Endothelial cell of umbilical vein (primary cell): ENCODE data around the gene DPP3. TPM values are rescaled to one million over a fixed set of nuclear protein-coding genes. Genes with fewer than 3 reads are reported as not detected.
A peak's percentile ranks its signal among the peaks of the same experiment; 100 is the strongest.

Source experiments
- BruUV-seq: library from RNA; stranded (reverse); fragments of 400-500 nt; replicated peaks from 2 replicates; lab custom pipeline; 2021; lab: Mats Ljungman, UMichigan
- CTCF ChIA-PET: fragments of 300-600, 350-600 bp; sonication (Branson Sonifier 250); formaldehyde crosslinking; loops from one replicate; lab custom pipeline; 2021; ENCODE audit warnings: antibody characterized with exemption, inconsistent platforms; lab: Charles Lee
- POLR2A ChIA-PET: fragments of 300-600, 350-600 bp; sonication (Branson Sonifier 250); formaldehyde crosslinking; loops from one replicate; lab custom pipeline; 2021; ENCODE audit warnings: antibody characterized with exemption, inconsistent platforms; lab: Charles Lee
- DNase-seq: peaks from one replicate; pipeline ENCODE4 v3.0.0-alpha.2; 2011; ENCODE audit warnings: low read depth, low spot score
- FAIRE-seq: peaks from 2 replicates; lab custom pipeline; 2011; peaks lifted over from hg19 to GRCh38; lab: Jason Lieb, UNC
- H2AFZ ChIP-seq: 2 replicates; pipeline ENCODE4 v1.6.0; 2012; ENCODE audit warnings: low read depth, low read length, control low read depth, inconsistent platforms
- H3K27ac ChIP-seq: 2 replicates; pipeline ENCODE4 v1.5.1; 2011; ENCODE audit warnings: low read depth, mild to moderate bottlenecking, control low read depth, low read length, moderate library complexity; ENCODE audit not compliant: insufficient read depth
- H3K27me3 ChIP-seq, 2 experiments: 2 replicates each; pipeline versions ENCODE4 v1.6.0 to v1.6.1; 2011; ENCODE audit warnings: low read length in 2 of 2, mixed read lengths in 1 of 2; ENCODE audit not compliant: control insufficient read depth in 2 of 2, insufficient read depth in 2 of 2
- H3K36me3 ChIP-seq, 2 experiments: 2 replicates in 1 of 2; 3 replicates in 1 of 2; pipeline ENCODE4 v1.5.1; 2011; ENCODE audit warnings: low read length in 2 of 2, mild to moderate bottlenecking in 1 of 2, moderate library complexity in 1 of 2; ENCODE audit not compliant: control insufficient read depth in 2 of 2, insufficient read depth in 2 of 2; ENCODE audit errors: extremely low read depth in 1 of 2
- H3K4me1 ChIP-seq: 3 replicates; pipeline ENCODE4 v1.5.1; 2011; ENCODE audit warnings: mild to moderate bottlenecking, low read length; ENCODE audit not compliant: control insufficient read depth, insufficient read depth; ENCODE audit errors: extremely low read depth
- H3K4me2 ChIP-seq: 2 replicates; pipeline ENCODE4 v1.6.1; 2011; ENCODE audit warnings: low read length, control low read depth, mixed read lengths; ENCODE audit not compliant: insufficient read depth
- H3K4me3 ChIP-seq, 3 experiments: fragments of 200-600 bp in 1 of 3; sonication (generic), shearing (Covaris generic) in 1 of 3; replicated peaks in 1 of 3; 2 replicates each; pipeline ENCODE4 v1.5.1; 2011 to 2016; ENCODE audit warnings: control low read depth in 3 of 3, low read length in 3 of 3, mild to moderate bottlenecking in 2 of 3, inconsistent platforms in 1 of 3, low read depth in 1 of 3, moderate library complexity in 1 of 3; ENCODE audit not compliant: insufficient read depth in 1 of 3
- H3K79me2 ChIP-seq: 2 replicates; pipeline ENCODE4 v1.6.0; 2012; ENCODE audit warnings: low read length, inconsistent platforms; ENCODE audit not compliant: control insufficient read depth, insufficient read depth
- H3K9ac ChIP-seq: replicated peaks from 2 replicates; pipeline ENCODE3; 2011; ENCODE audit warnings: low read length, control low read depth; ENCODE audit not compliant: insufficient read depth; ENCODE audit errors: extremely low read depth
- H3K9me1 ChIP-seq: replicated peaks from 3 replicates; pipeline ENCODE4 v1.6.0; 2011; ENCODE audit warnings: mild to moderate bottlenecking, low read length; ENCODE audit not compliant: control insufficient read depth, insufficient read depth; ENCODE audit errors: extremely low read depth
- H3K9me3 ChIP-seq: replicated peaks from 2 replicates; pipeline ENCODE4 v1.5.1; 2012; ENCODE audit warnings: low read length, inconsistent platforms; ENCODE audit not compliant: control insufficient read depth, insufficient read depth
- H4K20me1 ChIP-seq: replicated peaks from 2 replicates; pipeline ENCODE3; 2011; ENCODE audit warnings: mild to moderate bottlenecking, low read length; ENCODE audit not compliant: control insufficient read depth, insufficient read depth; ENCODE audit errors: extremely low read depth
- EZH2 ChIP-seq: IDR thresholded peaks from 2 replicates; pipeline ENCODE4 v1.6.1; 2012; ENCODE audit warnings: borderline replicate concordance, low read depth, mild to moderate bottlenecking, moderate library complexity, low read length, inconsistent platforms; ENCODE audit not compliant: severe bottlenecking
- FOS ChIP-seq: IDR thresholded peaks from 2 replicates; pipeline ENCODE4 v1.6.1; 2011; ENCODE audit warnings: mild to moderate bottlenecking, low read length, moderate library complexity, borderline replicate concordance; ENCODE audit not compliant: insufficient read depth
- GATA2 ChIP-seq: IDR thresholded peaks from 2 replicates; pipeline ENCODE4 v1.7.0; 2011; ENCODE audit warnings: low read depth, mild to moderate bottlenecking, moderate library complexity, mixed read lengths, low read length; ENCODE audit not compliant: insufficient read length, insufficient read depth
- MYC ChIP-seq: IDR thresholded peaks from one replicate; pipeline ENCODE4 v1.6.1; 2011; ENCODE audit warnings: mild to moderate bottlenecking, low read depth, low read length
- POLR2AphosphoS5 ChIP-seq: IDR thresholded peaks from 2 replicates; pipeline ENCODE4 v1.6.1; 2012; ENCODE audit warnings: low read depth, mild to moderate bottlenecking, control low read depth, low read length, moderate library complexity; ENCODE audit not compliant: insufficient read depth
- dilution Hi-C: fragments of 300-500 bp; cut with MboI; formaldehyde crosslinking; loops from one replicate; pipeline ENCODE4 v1.15.0; 2019; ENCODE audit warnings: low sequenced_read_pairs; ENCODE audit not compliant: extremely low pct_ligation_motif_present
- intact Hi-C: fragments of 100-400 bp; cut with micrococcal nuclease; formaldehyde crosslinking; loops from one replicate; pipeline ENCODE4 v1.10.0; 2022
- polyA plus RNA-seq, 4 experiments: library from polyadenylated mRNA; depleted of rRNA in 3 of 4; stranded (reverse) in 3 of 4; unstranded in 1 of 4; fragments of >200 nt; gene quantifications; 2 replicates each; pipeline versions ENCODE4 v1.2.1 to v1.2.3, GENCODE V29; 2011 to 2012; ENCODE audit warnings: missing spikeins in 1 of 4
- total RNA-seq: library from RNA; stranded (reverse); gene quantifications from 2 replicates; pipeline ENCODE4 v1.2.3, GENCODE V29; 2021
- TF ChIP-seq, protein P1 (sequence below), 2 donors: IDR thresholded peaks; 1 replicate in 1 of 2; 2 replicates in 1 of 2; pipeline ENCODE4 v1.5.1; 2011; ENCODE audit warnings: low read length in 2 of 2, mild to moderate bottlenecking in 2 of 2, moderate library complexity in 2 of 2, control low read depth in 1 of 2, inconsistent platforms in 1 of 2, low read depth in 1 of 2; ENCODE audit not compliant: insufficient read depth in 1 of 2; ENCODE audit errors: extremely low read depth in 1 of 2

DPP3 gene
- total and polyA plus RNA-seq, 2 donors (not counting 3 experiments of a cell fraction or from before 2014, with no cell fraction given): 46.4 to 50.4 TPM

DNA sequence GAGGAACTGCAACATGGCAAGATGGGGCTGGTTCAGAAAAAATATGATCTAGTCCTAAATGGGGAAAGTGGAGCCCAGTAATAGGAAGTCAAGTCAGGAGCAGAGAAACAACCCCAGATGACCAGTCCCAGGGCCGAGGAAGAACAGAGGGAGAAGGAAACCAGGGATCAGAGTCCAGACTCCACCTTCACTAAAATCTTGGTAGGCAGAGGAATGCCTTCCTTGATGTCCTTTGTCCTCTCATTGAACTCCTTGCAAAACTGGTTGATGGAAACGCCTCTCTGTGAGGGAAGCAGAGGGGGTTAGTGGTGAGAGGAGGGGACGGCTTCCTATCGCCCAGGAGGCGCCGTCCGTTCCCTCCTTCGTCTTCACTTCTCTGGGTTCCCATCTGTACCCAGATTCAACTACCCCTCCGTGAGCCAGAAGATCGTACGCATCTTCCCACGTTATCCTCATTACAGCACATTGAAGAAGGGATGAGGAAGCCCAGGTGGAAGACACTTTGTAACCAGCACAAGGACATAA is 42.2 kb upstream of the DPP3 start:
- dilution Hi-C loops (no loop called here), intact Hi-C loops (loop anchor here (2.0 to 5.0 kb wide), 2 partner anchors 29 to 126 kb away; no protein-coding TSS in a partner anchor)
- ChIA-PET POLR2A (interaction anchor here (1.1 kb wide), 1 partner anchor 240 kb away, joined by 4 read pairs; the partner anchor contains the start of gene RBM4B), CTCF (interaction anchor here (0.9 to 2.3 kb wide), 15 partner anchors 8 to 347 kb away, joined by 3 to 19 read pairs (median 6); partner anchors contain the start of genes CCDC87, RBM4B and ZDHHC24)
- FAIRE-seq: peak; percentile 79
- BruUV-seq: TSS peak; percentile 68
- Histone ChIP-seq H3K79me2 (peaks cover 5% of the 10 kb centered on the region), H3K9me3 (no peaks in the 10 kb centered on the region), H3K9me1 (no peaks in the 10 kb centered on the region), H2AFZ (peak overlapping the region; percentile 99), H3K27me3 (no peaks in the 10 kb centered on the region), H3K27ac (peak overlapping the region; percentile 77), H3K4me3 (peak overlapping the region; percentile 59 to 80 (median 64)), H4K20me1 (no peaks in the 10 kb centered on the region), H3K9ac (peak overlapping the region; percentile 88), H3K4me2 (peak overlapping the region; percentile 79), H3K36me3 (peaks cover 4 to 9% of the 10 kb centered on the region in 2 experiments), H3K4me1 (peaks cover 6% of the 10 kb centered on the region)
- DNase-seq: no peak
- TF ChIP-seq GATA2: no peak

- FAIRE-seq (peak; percentile 97), DNase-seq (peak; percentile 95)
- Histone ChIP-seq H3K9ac (peak within 1 kb of the TSS; percentile 88), H3K9me3 (no peaks in the 10 kb centered on the region), H3K27me3 (no peaks in the 10 kb centered on the region), H3K4me2 (peak within 1 kb of the TSS; percentile 92), H3K9me1 (no peaks in the 10 kb centered on the region), H4K20me1 (no peaks in the 10 kb centered on the region), H3K27ac (peak within 1 kb of the TSS; percentile 77), H3K79me2 (peaks cover 5% of the 10 kb centered on the region), H3K36me3 (peaks cover 4 to 9% of the 10 kb centered on the region in 2 experiments), H2AFZ (peak within 1 kb of the TSS; percentile 99), H3K4me1 (peaks cover 6% of the 10 kb centered on the region), H3K4me3 (peak within 1 kb of the TSS; percentile 59 to 80 (median 64))
- intact Hi-C loops: loop anchor here (2.0 to 5.0 kb wide), 2 partner anchors 30 to 126 kb away; no protein-coding TSS in a partner anchor
- dilution Hi-C loops: no loop called here
- TF ChIP-seq MYC (peak; percentile 52), POLR2AphosphoS5 (peak; percentile 61), EZH2 (no peak), FOS (no peak), GATA2 (no peak)
- TF ChIP-seq, protein P1, sequence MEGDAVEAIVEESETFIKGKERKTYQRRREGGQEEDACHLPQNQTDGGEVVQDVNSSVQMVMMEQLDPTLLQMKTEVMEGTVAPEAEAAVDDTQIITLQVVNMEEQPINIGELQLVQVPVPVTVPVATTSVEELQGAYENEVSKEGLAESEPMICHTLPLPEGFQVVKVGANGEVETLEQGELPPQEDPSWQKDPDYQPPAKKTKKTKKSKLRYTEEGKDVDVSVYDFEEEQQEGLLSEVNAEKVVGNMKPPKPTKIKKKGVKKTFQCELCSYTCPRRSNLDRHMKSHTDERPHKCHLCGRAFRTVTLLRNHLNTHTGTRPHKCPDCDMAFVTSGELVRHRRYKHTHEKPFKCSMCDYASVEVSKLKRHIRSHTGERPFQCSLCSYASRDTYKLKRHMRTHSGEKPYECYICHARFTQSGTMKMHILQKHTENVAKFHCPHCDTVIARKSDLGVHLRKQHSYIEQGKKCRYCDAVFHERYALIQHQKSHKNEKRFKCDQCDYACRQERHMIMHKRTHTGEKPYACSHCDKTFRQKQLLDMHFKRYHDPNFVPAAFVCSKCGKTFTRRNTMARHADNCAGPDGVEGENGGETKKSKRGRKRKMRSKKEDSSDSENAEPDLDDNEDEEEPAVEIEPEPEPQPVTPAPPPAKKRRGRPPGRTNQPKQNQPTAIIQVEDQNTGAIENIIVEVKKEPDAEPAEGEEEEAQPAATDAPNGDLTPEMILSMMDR (IDR thresholded peaks at IDR 0.05; ENCODE audit: extremely low read depth in 1 of 2, insufficient read depth in 1 of 2, low read depth in 1 of 2, low read length in 2 of 2): peak; percentile 70 to 77
- no TSS peak for BruUV-seq
- ChIA-PET CTCF (interaction anchor here (0.6 to 2.3 kb wide), 30 partner anchors 8 to 346 kb away, joined by 3 to 19 read pairs (median 5); partner anchors contain the start of genes CCDC87, DPP3, PELI3 and RBM4), POLR2A (interaction anchor here (1.1 kb wide), 1 partner anchor 239 kb away, joined by 4 read pairs; the partner anchor contains the start of gene RBM4B)
These were observed 41.4 kb upstream of the DPP3 start, which contains the start of gene MRPL11 for GRCh38 chr11:66438504-66439466. TSS of gene MRPL11 (minus strand) at chr11:66438848. CDS start at chr11:66438754, 94 bp downstream.
